ENCODE measurements around the gene MRPL53. TPM values are rescaled to one million over a fixed set of nuclear protein-coding genes. Genes with fewer than 3 reads are reported as not detected.

MRPL53 gene
- total and polyA plus RNA-seq, 10 donors = 13.0 to 86.7 (median 67.3) TPM

DNA sequence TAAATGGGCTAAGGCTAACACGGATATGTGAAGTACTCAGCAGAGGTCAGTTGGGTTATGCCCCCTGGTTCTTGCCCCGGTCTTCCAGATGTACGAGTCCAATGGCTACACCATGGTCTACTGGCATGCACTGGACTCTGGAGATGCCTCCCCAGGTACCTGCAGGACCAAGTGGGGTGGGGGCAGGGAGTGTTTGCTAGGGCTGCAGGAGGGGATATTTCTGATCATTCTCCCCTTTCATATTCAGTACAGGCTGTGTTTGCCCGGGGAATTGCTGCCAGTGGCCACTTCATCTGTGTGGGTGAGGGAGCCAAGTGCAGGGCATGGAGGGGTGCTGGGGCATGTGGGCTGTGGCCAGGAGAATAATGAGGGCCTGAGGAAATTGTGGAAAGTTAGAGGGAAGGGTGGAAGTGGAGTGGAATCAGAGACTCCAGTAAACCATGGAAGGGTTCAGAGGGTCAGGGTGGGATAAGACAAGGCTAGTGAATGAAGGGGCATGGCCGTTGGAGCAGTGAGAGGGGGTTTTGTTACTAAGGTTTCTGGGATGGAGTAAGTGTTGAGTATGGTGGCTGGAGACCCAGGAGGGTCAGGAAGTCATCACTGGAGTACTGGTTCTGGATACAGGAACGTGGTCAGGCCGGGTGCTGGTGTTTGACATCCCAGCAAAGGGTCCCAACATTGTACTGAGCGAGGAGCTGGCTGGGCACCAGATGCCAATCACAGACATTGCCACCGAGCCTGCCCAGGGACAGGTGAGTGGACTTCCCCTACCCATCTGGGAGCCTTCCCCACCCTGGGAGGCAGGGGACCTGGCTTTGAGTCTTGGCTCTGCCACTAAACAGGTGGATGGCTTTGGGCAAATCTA is 49.0 kb downstream of the MRPL53 start:
- Histone ChIP-seq H3K36me3 (peaks cover 0 to 39% (median 5%) of the 10 kb centered on the region in 6 donors), H3K27ac (no peak overlapping the region), H3K9me3 (no peaks in the 10 kb centered on the region), H3K4me3 (no peak overlapping the region), H3K4me1 (peaks cover 11 to 55% (median 32%) of the 10 kb centered on the region in 6 donors), H3K27me3 (replicated peaks in 1 of 7) (no peaks in the 10 kb centered on the region)
- DNase-seq = no peak
- 80 to 91% (median 89%) methylated on average over 9 of the region's 9 CpGs for WGBS, 5 donors
- intact Hi-C loops (cut with DNase I; ENCODE audit: low total_unique reads) = no loop called here
- TF ChIP-seq, protein P1, sequence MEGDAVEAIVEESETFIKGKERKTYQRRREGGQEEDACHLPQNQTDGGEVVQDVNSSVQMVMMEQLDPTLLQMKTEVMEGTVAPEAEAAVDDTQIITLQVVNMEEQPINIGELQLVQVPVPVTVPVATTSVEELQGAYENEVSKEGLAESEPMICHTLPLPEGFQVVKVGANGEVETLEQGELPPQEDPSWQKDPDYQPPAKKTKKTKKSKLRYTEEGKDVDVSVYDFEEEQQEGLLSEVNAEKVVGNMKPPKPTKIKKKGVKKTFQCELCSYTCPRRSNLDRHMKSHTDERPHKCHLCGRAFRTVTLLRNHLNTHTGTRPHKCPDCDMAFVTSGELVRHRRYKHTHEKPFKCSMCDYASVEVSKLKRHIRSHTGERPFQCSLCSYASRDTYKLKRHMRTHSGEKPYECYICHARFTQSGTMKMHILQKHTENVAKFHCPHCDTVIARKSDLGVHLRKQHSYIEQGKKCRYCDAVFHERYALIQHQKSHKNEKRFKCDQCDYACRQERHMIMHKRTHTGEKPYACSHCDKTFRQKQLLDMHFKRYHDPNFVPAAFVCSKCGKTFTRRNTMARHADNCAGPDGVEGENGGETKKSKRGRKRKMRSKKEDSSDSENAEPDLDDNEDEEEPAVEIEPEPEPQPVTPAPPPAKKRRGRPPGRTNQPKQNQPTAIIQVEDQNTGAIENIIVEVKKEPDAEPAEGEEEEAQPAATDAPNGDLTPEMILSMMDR (IDR thresholded peaks at IDR 0.05 in 8 of 11, conservative IDR thresholded peaks at IDR 0.05 in 3 of 11) = no peak
- TF ChIP-seq POLR2AphosphoS5 (IDR thresholded peaks at IDR 0.05) (no peak), POLR2A (IDR thresholded peaks at IDR 0.05) (no peak)

Other genes starting within 250 kb of the MRPL53 start
- 1 to 10 TPM; 2.1 to 9.7 (median 3.9) TPM for gene SLC4A5, start 129.3 kb downstream of the MRPL53 start, total RNA-seq
- 1 to 10 TPM in 1 of 3 donors, under 1 TPM in 2; 0.45 to 1.1 (median 0.62) TPM for gene SLC4A5, start 129.3 kb downstream of the MRPL53 start, polyA plus RNA-seq
- 100 to 1,000 TPM in 4 of 7 donors, 10 to 100 TPM in 3; 81.8 to 113 (median 100) TPM for gene DCTN1, start 92.4 kb downstream of the MRPL53 start, total RNA-seq
- gene DCTN1, start 92.4 kb downstream of the MRPL53 start, polyA plus RNA-seq = 10 to 100 TPM; 47.8 to 77.2 (median 53.7) TPM
- 1 to 10 TPM; 1.7 to 4.0 (median 2.8) TPM for gene C2orf81, start 51.1 kb downstream of the MRPL53 start, total RNA-seq
- 1 to 10 TPM; 3.2 to 5.7 (median 5.1) TPM for gene C2orf81, start 51.1 kb downstream of the MRPL53 start, polyA plus RNA-seq
- 10 to 100 TPM; 15.1 to 24.3 (median 17.9) TPM for gene WDR54, start 51.0 kb downstream of the MRPL53 start, total RNA-seq
- gene WDR54, start 51.0 kb downstream of the MRPL53 start, polyA plus RNA-seq = 10 to 100 TPM; 23.7 to 26.0 (median 24.4) TPM
- 10 to 100 TPM in 3 of 7 donors, 1 to 10 TPM in 4; 5.0 to 11.1 (median 9.8) TPM for gene RTKN, start 30.7 kb downstream of the MRPL53 start, total RNA-seq
- 1 to 10 TPM; 3.2 to 6.9 (median 3.4) TPM for gene RTKN, start 30.7 kb downstream of the MRPL53 start, polyA plus RNA-seq
- gene INO80B, start 17.6 kb downstream of the MRPL53 start, total RNA-seq = 10 to 100 TPM in 6 of 7 donors, 1 to 10 TPM in 1; 9.0 to 42.9 (median 28.6) TPM
- 10 to 100 TPM; 36.7 to 50.3 (median 43.7) TPM for gene INO80B, start 17.6 kb downstream of the MRPL53 start, polyA plus RNA-seq
- 10 to 100 TPM; 39.5 to 80.7 (median 58.5) TPM for gene WBP1, start 14.2 kb downstream of the MRPL53 start, total RNA-seq
- gene WBP1, start 14.2 kb downstream of the MRPL53 start, polyA plus RNA-seq = 10 to 100 TPM; 64.7 to 84.2 (median 78.8) TPM
- 10 to 100 TPM; 49.2 to 61.6 (median 56.7) TPM for gene MOGS, start 7.3 kb downstream of the MRPL53 start, total RNA-seq
- gene MOGS, start 7.3 kb downstream of the MRPL53 start, polyA plus RNA-seq = 10 to 100 TPM; 24.6 to 35.5 (median 31.0) TPM
- 10 to 100 TPM; 22.2 to 59.4 (median 31.6) TPM for gene CCDC142, start 10.3 kb upstream of the MRPL53 start, total RNA-seq
- gene CCDC142, start 10.3 kb upstream of the MRPL53 start, polyA plus RNA-seq = 1 to 10 TPM; 2.8 to 9.3 (median 3.4) TPM
- 10 to 100 TPM; 34.3 to 51.3 (median 38.3) TPM for gene TTC31, start 10.4 kb upstream of the MRPL53 start, total RNA-seq
- gene TTC31, start 10.4 kb upstream of the MRPL53 start, polyA plus RNA-seq = 10 to 100 TPM; 15.7 to 26.7 (median 21.6) TPM
- 1 to 10 TPM in 3 of 7 donors, under 1 TPM in 4; 0.52 to 2.7 (median 0.89) TPM for gene LBX2, start 26.9 kb upstream of the MRPL53 start, total RNA-seq
- gene LBX2, start 26.9 kb upstream of the MRPL53 start, polyA plus RNA-seq = 1 to 10 TPM in 1 of 3 donors, under 1 TPM in 2; 0.50 to 1.8 (median 0.93) TPM
- 10 to 100 TPM; 12.7 to 20.4 (median 14.7) TPM for gene PCGF1, start 35.0 kb upstream of the MRPL53 start, total RNA-seq
- 10 to 100 TPM in 2 of 3 donors, 1 to 10 TPM in 1; 9.6 to 11.8 (median 11.6) TPM for gene PCGF1, start 35.0 kb upstream of the MRPL53 start, polyA plus RNA-seq
- gene TLX2, start 41.8 kb upstream of the MRPL53 start, total RNA-seq = not detected
- gene TLX2, start 41.8 kb upstream of the MRPL53 start, polyA plus RNA-seq = under 1 TPM in 2 of 3 donors, not detected in 1; 0.04 to 0.05 TPM
- under 1 TPM in 5 of 7 donors, not detected in 2; 0.24 to 0.52 (median 0.43) TPM for gene DQX1, start 53.6 kb upstream of the MRPL53 start, total RNA-seq
- gene DQX1, start 53.6 kb upstream of the MRPL53 start, polyA plus RNA-seq = under 1 TPM; 0.09 to 0.22 (median 0.11) TPM
- gene AUP1, start 57.0 kb upstream of the MRPL53 start, total RNA-seq = 100 to 1,000 TPM; 107 to 182 (median 125) TPM
- gene AUP1, start 57.0 kb upstream of the MRPL53 start, polyA plus RNA-seq = 100 to 1,000 TPM; 140 to 226 (median 223) TPM
- gene HTRA2, start 57.3 kb upstream of the MRPL53 start, total RNA-seq = 10 to 100 TPM; 34.2 to 58.7 (median 38.7) TPM
- gene HTRA2, start 57.3 kb upstream of the MRPL53 start, polyA plus RNA-seq = 10 to 100 TPM; 46.0 to 48.7 (median 48.0) TPM
- gene LOXL3, start 81.3 kb upstream of the MRPL53 start, total RNA-seq = 10 to 100 TPM; 11.6 to 27.4 (median 18.0) TPM
- gene LOXL3, start 81.3 kb upstream of the MRPL53 start, polyA plus RNA-seq = 1 to 10 TPM; 1.8 to 4.6 (median 3.6) TPM
- 10 to 100 TPM; 36.2 to 59.1 (median 39.7) TPM for gene DOK1, start 82.0 kb upstream of the MRPL53 start, total RNA-seq
- 10 to 100 TPM; 19.9 to 41.7 (median 21.0) TPM for gene DOK1, start 82.0 kb upstream of the MRPL53 start, polyA plus RNA-seq
- 1 to 10 TPM in 4 of 7 donors, under 1 TPM in 3; 0.43 to 2.0 (median 1.1) TPM for gene M1AP, start 175.7 kb upstream of the MRPL53 start, total RNA-seq
- gene M1AP, start 175.7 kb upstream of the MRPL53 start, polyA plus RNA-seq = under 1 TPM; 0.26 to 0.61 (median 0.47) TPM
- gene SEMA4F, start 181.6 kb upstream of the MRPL53 start, total RNA-seq = 10 to 100 TPM in 1 of 7 donors, 1 to 10 TPM in 6; 5.0 to 11.0 (median 8.1) TPM
- gene SEMA4F, start 181.6 kb upstream of the MRPL53 start, polyA plus RNA-seq = 1 to 10 TPM; 1.5 to 2.6 (median 1.5) TPM

Data from spleen (tissue), 11 donors.